GM12892 (cell line): ENCODE results near the gene UBE2F.

Experiments
- POLR2A ChIP-seq: IDR thresholded peaks from 2 replicates; pipeline ENCODE4 v1.6.1; 2011; ENCODE audit warnings: low read depth, low read length, control low read depth
- POLR2AphosphoS5 ChIP-seq: IDR thresholded peaks from 2 replicates; pipeline ENCODE4 v1.6.1; 2011; ENCODE audit warnings: low read depth, low read length, control low read depth

DNA sequence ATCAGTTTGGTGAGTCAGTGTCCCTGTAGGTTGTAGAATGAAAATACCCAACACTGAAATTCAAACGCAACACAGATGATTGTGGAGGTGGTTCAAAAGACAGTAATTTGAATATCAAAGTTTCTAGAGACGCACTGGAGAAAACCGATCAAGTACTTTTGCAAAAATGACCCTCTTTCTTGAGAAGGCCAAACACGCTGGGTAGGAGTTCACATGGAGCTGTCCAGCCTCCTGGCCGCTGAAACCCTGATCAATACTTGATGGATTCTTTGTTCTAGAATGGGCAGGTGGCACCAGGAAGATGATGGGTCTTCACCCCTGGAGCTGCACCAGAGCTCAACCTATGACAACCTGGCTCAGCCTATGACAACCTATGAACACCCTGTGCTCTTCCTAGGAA is 39.7 kb upstream of the UBE2F start:
- TF ChIP-seq POLR2AphosphoS5 (no peak), POLR2A (no peak)
